HepG2 (cell line): ENCODE measurements around the gene APBB3. TPM values are rescaled to one million over a fixed set of nuclear protein-coding genes. Genes with fewer than 3 reads are reported as not detected.

Experiments
- BCL6 ChIP-seq: IDR thresholded peaks from 2 replicates; pipeline ENCODE4 v1.6.1; 2016; ENCODE audit warnings: missing genetic modification reagents, missing compliant biosample characterization
- CREBL2 ChIP-seq: sonication (generic); formaldehyde crosslinking; IDR thresholded peaks from 2 replicates; pipeline ENCODE4 v1.8.1; 2023; ENCODE audit warnings: missing genetic modification reagents, mild to moderate bottlenecking, borderline replicate concordance
- DMAP1 ChIP-seq: IDR thresholded peaks from 2 replicates; pipeline ENCODE4 v1.6.1; 2016
- DNMT1 ChIP-seq: sonication (generic); formaldehyde crosslinking; IDR thresholded peaks from 2 replicates; pipeline ENCODE4 v1.5.1; 2020; ENCODE audit warnings: mild to moderate bottlenecking, missing genetic modification reagents
- FOXP1 ChIP-seq, 2 experiments: fragments of 450-650 bp in 1 of 2; IDR thresholded peaks; 2 replicates each; pipeline ENCODE4 v1.6.1; 2017 to 2018; ENCODE audit warnings: antibody characterized with exemption in 1 of 2
- IKZF5 ChIP-seq: IDR thresholded peaks from 2 replicates; pipeline ENCODE4 v1.6.1; 2018; ENCODE audit warnings: missing genetic modification reagents, mild to moderate bottlenecking, missing compliant biosample characterization
- KMT2A ChIP-seq: sonication (generic); formaldehyde crosslinking; IDR thresholded peaks from 2 replicates; pipeline ENCODE4 v1.4.0; 2020; ENCODE audit warnings: missing genetic modification reagents
- MAZ ChIP-seq, 2 experiments: sonication (generic) in 1 of 2; formaldehyde crosslinking in 1 of 2; IDR thresholded peaks; 2 replicates each; pipeline versions ENCODE4 v1.5.0 to v1.6.1; 2012 to 2020; ENCODE audit warnings: low read depth in 2 of 2, mild to moderate bottlenecking in 2 of 2, borderline replicate concordance in 1 of 2, improper control_type of control experiment in 1 of 2, low read length in 1 of 2, missing genetic modification reagents in 1 of 2, moderate library complexity in 1 of 2
- PATZ1 ChIP-seq: sonication (generic); formaldehyde crosslinking; IDR thresholded peaks from 2 replicates; pipeline ENCODE4 v1.4.0; 2020; ENCODE audit warnings: missing genetic modification reagents
- RNF219 ChIP-seq: sonication (generic); formaldehyde crosslinking; IDR thresholded peaks from 2 replicates; pipeline ENCODE4 v1.5.0; 2020; ENCODE audit warnings: mild to moderate bottlenecking, missing genetic modification reagents
- STAG1 ChIP-seq: sonication (generic); formaldehyde crosslinking; IDR thresholded peaks from 2 replicates; pipeline ENCODE4 v1.4.0; 2020; ENCODE audit warnings: missing genetic modification reagents
- TFDP2 ChIP-seq: sonication (generic); formaldehyde crosslinking; IDR thresholded peaks from 2 replicates; pipeline ENCODE4 v1.4.0; 2020; ENCODE audit warnings: missing genetic modification reagents
- ZBTB7B ChIP-seq: sonication (generic); formaldehyde crosslinking; IDR thresholded peaks from 2 replicates; pipeline ENCODE4 v1.4.0; 2020; ENCODE audit warnings: missing genetic modification reagents
- ZFP82 ChIP-seq: sonication (generic); formaldehyde crosslinking; IDR thresholded peaks from 2 replicates; pipeline ENCODE4 v1.5.1; 2020; ENCODE audit warnings: mild to moderate bottlenecking, missing genetic modification reagents, borderline replicate concordance
- ZIK1 ChIP-seq: sonication (generic); formaldehyde crosslinking; IDR thresholded peaks from 2 replicates; pipeline ENCODE4 v1.5.0; 2020; ENCODE audit warnings: mild to moderate bottlenecking, low read depth, missing genetic modification reagents, borderline replicate concordance
- ZNF260 ChIP-seq: sonication (generic); formaldehyde crosslinking; IDR thresholded peaks from 2 replicates; pipeline ENCODE4 v1.4.0; 2020; ENCODE audit warnings: missing genetic modification reagents, low read depth, mild to moderate bottlenecking, borderline replicate concordance
- ZNF770 ChIP-seq: sonication (generic); formaldehyde crosslinking; IDR thresholded peaks from 2 replicates; pipeline ENCODE4 v1.5.0; 2020; ENCODE audit warnings: mild to moderate bottlenecking, missing genetic modification reagents
- ZNF772 ChIP-seq: sonication (generic); formaldehyde crosslinking; IDR thresholded peaks from 2 replicates; pipeline ENCODE4 v1.5.0; 2020; ENCODE audit warnings: mild to moderate bottlenecking, missing genetic modification reagents
- ZNF878 ChIP-seq: sonication (generic); formaldehyde crosslinking; IDR thresholded peaks from 2 replicates; pipeline ENCODE4 v1.8.1; 2023; ENCODE audit warnings: mild to moderate bottlenecking, missing genetic modification reagents, moderate library complexity
- polyA plus RNA-seq, 8 experiments: library from polyadenylated mRNA; depleted of rRNA in 3 of 8; stranded (reverse) in 7 of 8; unstranded in 1 of 8; fragments of >200 nt; fragmentation: Illumina TruSeq in 4 of 8; extraction: Trizol in 4 of 8; gene quantifications; 2 replicates each; pipeline versions ENCODE4 v1.2.1 to v1.2.3, GENCODE V29; 2011 to 2016; ENCODE audit warnings: low read depth in 4 of 8, missing spikeins in 1 of 8, mixed read lengths in 1 of 8; ENCODE audit not compliant: insufficient read depth in 1 of 8
- total RNA-seq, 5 experiments: library from RNA; depleted of rRNA; stranded (reverse); fragments of >200 nt; fragmentation: Illumina TruSeq; extraction: Trizol; gene quantifications; 2 replicates each; pipeline ENCODE4 v1.2.3, GENCODE V29; 2016; ENCODE audit warnings: low read depth in 1 of 5

Gene APBB3
- total and polyA plus RNA-seq, 2 of the 13 experiments (the other 11 are each of a cell fraction or from before 2014, with no cell fraction given), result 0.38 to 0.78 TPM

GRCh38 chr5:140557136-140557805 is 7.1 kb downstream of the APBB3 start, which contains the start of gene SRA1 (continued):
- 0 out of 2 replicates have a peak, but pooled peaks have one; percentile 50 for TF ChIP-seq DNMT1 (CRISPR knock-in tag)
- TF ChIP-seq ZNF772 (CRISPR knock-in tag), result peak; percentile 80; the same call in 1 of the 2 replicates
- TF ChIP-seq PATZ1 (CRISPR knock-in tag), result peak; percentile 60; the same call in 1 of the 2 replicates
- TF ChIP-seq ZNF260, result no peak
- TF ChIP-seq ZBTB7B (CRISPR knock-in tag), result peak; percentile 60; the same call in 1 of the 2 replicates
- 0 out of 2 replicates have a peak, but pooled peaks have one; percentile 55 for TF ChIP-seq RNF219 (CRISPR knock-in tag)
- no peak for TF ChIP-seq CREBL2
- TF ChIP-seq ZFP82 (CRISPR knock-in tag), result no peak
- TF ChIP-seq STAG1 (CRISPR knock-in tag), result 0 out of 2 replicates have a peak, but pooled peaks have one; percentile 2
- peak; percentile 51; the same call in 1 of the 2 replicates for TF ChIP-seq ZNF770 (CRISPR knock-in tag)
- 0 out of 2 replicates have a peak, but pooled peaks have one; percentile 42 for TF ChIP-seq ZIK1 (CRISPR knock-in tag)
- peak; percentile 95 for TF ChIP-seq KMT2A (CRISPR knock-in tag)
- TF ChIP-seq TFDP2, result peak; percentile 87
- TF ChIP-seq BCL6, result peak; percentile 66
- TF ChIP-seq DMAP1, result peak; percentile 92; the same call in 1 of the 2 replicates
- TF ChIP-seq IKZF5 (CRISPR knock-in tag), result peak; percentile 85
- no peak for TF ChIP-seq FOXP1 (IDR thresholded peaks at IDR 0.05)
- TF ChIP-seq FOXP1 (CRISPR knock-in tag; IDR thresholded peaks at IDR 0.05), result 0 out of 2 replicates have a peak, but pooled peaks have one; percentile 8
- no peak for TF ChIP-seq MAZ (IDR thresholded peaks at IDR 0.05; ENCODE audit: borderline replicate concordance, low read depth, low read length)
- TF ChIP-seq MAZ (CRISPR knock-in tag; IDR thresholded peaks at IDR 0.05; ENCODE audit: low read depth), result peak; percentile 62
- TF ChIP-seq ZNF878, result peak; percentile 67; the same call in 1 of the 2 replicates
